Tibial artery (tissue), 4 donors: ENCODE data around the gene MAT2B.

Source experiments
- DNase-seq, 2 donors: peaks; one replicate each; pipeline ENCODE4 v3.0.0-alpha.2; 2019
- H3K27ac ChIP-seq, 2 donors: fragments of 200-600 bp; sonication (generic) in 1 of 2; 1 replicate in 1 of 2; 2 replicates in 1 of 2; pipeline ENCODE4 v1.5.1; 2018 to 2019; ENCODE audit warnings: mild to moderate bottlenecking in 1 of 2
- H3K27me3 ChIP-seq, 2 donors: fragments of 200-600 bp; sonication (generic) in 1 of 2; one replicate each; pipeline versions ENCODE4 v1.5.1 to v1.6.0; 2016 to 2019
- H3K36me3 ChIP-seq, 3 donors: fragments of 200-600 bp; sonication (generic) in 2 of 3; one replicate each; pipeline ENCODE4 v1.5.1; 2016 to 2019; ENCODE audit warnings: mild to moderate bottlenecking in 2 of 3
- H3K4me1 ChIP-seq, 4 donors: fragments of 200-600 bp; sonication (generic) in 2 of 4; 1 replicate in 3 of 4; 2 replicates in 1 of 4; pipeline ENCODE4 v1.5.1; 2016 to 2019
- H3K4me3 ChIP-seq, 2 donors: fragments of 200-600 bp; sonication (generic) in 1 of 2; 1 replicate in 1 of 2; 2 replicates in 1 of 2; pipeline ENCODE4 v1.5.1; 2018 to 2019; ENCODE audit warnings: mild to moderate bottlenecking in 2 of 2
- H3K9me3 ChIP-seq, 3 donors: fragments of 200-600 bp; sonication (generic) in 1 of 3; one replicate each; pipeline ENCODE4 v1.5.1; 2016 to 2019
- CTCF ChIP-seq, 2 experiments: fragments of 200-600 bp in 1 of 2; fragments of 450-650 bp in 1 of 2; IDR thresholded peaks; one replicate each; pipeline ENCODE4 v1.5.1; 2017 to 2019; ENCODE audit warnings: antibody characterized with exemption in 2 of 2, mild to moderate bottlenecking in 1 of 2, moderate library complexity in 1 of 2
- intact Hi-C: fragments of 100-400 bp; cut with DNase I; formaldehyde crosslinking; loops from one replicate; pipeline ENCODE4 v1.15.0; 2023; ENCODE audit warnings: low total_unique reads

Gene MAT2B

GRCh38 chr5:163540696-163541095 is 35.3 kb downstream of the MAT2B start:
- Histone ChIP-seq H3K4me1 (no peaks in the 10 kb centered on the region), H3K27ac (no peak overlapping the region), H3K27me3 (peaks cover 0 to 3% of the 10 kb centered on the region in 2 donors), H3K36me3 (no peaks in the 10 kb centered on the region), H3K9me3 (no peaks in the 10 kb centered on the region), H3K4me3 (no peak overlapping the region)
- intact Hi-C loops: no loop called here
- TF ChIP-seq CTCF (IDR thresholded peaks at IDR 0.05): no peak
- no peak for DNase-seq

DNA sequence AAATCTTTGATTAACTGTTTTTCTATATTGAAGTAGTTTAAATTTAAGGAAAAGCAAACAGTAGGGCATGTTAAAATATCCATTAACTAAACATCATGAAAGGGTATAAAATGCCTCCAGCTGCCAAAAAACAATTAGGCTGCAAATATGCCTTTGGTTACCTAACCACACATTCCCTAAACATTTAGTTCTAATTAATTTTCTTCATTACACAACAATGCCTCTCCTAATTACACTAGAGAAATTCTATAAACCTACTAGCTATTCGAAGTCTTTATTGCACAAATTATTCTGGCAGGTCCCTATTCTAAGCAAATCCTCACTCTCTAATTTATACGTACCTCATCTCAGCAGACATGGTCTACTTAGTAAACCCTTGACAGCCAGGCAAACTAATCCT is 37.4 kb downstream of the MAT2B start:
- no peak for DNase-seq
- H3K27me3 ChIP-seq: peaks cover 0 to 3% of the 10 kb centered on the region in 2 donors
- no peak overlapping the region for H3K4me3 ChIP-seq
- intact Hi-C loops: no loop called here
- H3K4me1 ChIP-seq: no peaks in the 10 kb centered on the region
- H3K36me3 ChIP-seq: no peaks in the 10 kb centered on the region
- H3K27ac ChIP-seq: no peak overlapping the region
- no peak for TF ChIP-seq CTCF (IDR thresholded peaks at IDR 0.05)
- no peaks in the 10 kb centered on the region for H3K9me3 ChIP-seq

DNA sequence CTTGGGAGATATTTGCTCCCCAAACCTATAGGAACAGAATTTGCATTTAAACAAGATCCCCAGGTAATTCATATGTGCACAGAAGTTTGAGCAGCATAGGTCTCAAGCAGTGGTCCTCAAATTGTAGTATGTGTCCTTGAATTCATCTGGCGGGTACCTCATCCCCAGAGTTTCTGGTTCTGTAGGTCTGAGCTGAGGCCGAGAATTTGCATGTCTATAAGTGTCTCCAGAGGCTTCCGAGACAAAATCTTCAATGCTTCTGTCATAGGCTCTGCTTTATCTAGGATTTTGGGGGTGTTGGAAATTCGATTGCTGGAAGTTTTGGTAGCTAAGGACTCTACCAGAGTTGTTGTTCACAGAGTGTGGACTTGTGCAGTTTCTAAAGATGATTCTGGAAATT is 38.6 kb downstream of the MAT2B start:
- TF ChIP-seq CTCF (IDR thresholded peaks at IDR 0.05): no peak

DNA sequence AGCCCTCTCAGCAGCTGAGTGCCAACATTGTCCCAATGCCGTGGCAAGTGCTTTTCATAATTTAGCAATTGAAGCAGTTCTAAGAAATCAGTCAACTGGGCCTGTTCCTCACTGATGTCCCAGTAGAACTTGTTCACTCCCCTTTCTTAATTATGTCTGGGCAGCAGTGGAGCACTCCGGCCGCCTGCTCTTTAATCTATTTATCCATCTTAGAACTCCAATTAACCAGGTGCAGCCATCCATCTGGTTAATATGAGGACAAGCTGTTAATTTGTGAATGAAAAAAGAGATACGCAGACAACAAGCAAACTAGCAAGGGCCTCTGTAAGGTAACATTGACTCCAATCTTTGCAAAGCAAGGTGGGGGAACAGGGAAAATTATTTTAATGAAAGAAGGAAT is 39.4 kb downstream of the MAT2B start:
- Histone ChIP-seq H3K27me3 (peaks cover 0 to 3% of the 10 kb centered on the region in 2 donors), H3K4me1 (no peaks in the 10 kb centered on the region), H3K36me3 (no peaks in the 10 kb centered on the region), H3K27ac (no peak overlapping the region), H3K9me3 (no peaks in the 10 kb centered on the region), H3K4me3 (no peak overlapping the region)
- no peak for DNase-seq
- intact Hi-C loops: no loop called here
- TF ChIP-seq CTCF (IDR thresholded peaks at IDR 0.05): no peak

More for the DNA sequence above, 38.6 kb downstream of the MAT2B start:
- peaks cover 0 to 3% of the 10 kb centered on the region in 2 donors for H3K27me3 ChIP-seq
- H3K9me3 ChIP-seq: no peaks in the 10 kb centered on the region
- no peak for DNase-seq
- H3K27ac ChIP-seq: no peak overlapping the region
- H3K4me3 ChIP-seq: no peak overlapping the region
- intact Hi-C loops: no loop called here
- H3K4me1 ChIP-seq: no peaks in the 10 kb centered on the region
- H3K36me3 ChIP-seq: no peaks in the 10 kb centered on the region

DNA sequence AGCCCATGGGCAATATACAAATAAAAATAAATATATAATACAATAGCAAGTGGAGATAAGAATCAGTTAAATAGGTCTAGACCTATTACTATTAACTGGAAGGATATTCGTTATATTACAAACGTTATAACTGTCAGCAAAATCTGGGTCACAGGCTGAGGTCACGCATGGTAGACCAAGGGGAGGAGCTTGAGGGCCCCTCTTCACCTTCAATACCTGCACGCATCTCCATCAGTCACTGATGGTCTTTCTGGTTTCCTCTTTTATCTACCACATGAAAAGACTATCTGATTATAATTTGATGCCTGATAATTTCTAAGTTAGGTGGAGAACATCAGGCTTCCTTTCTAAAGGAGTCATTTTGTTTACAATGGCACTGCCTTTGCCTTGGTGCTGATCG is 43.2 kb downstream of the MAT2B start:
- TF ChIP-seq CTCF (IDR thresholded peaks at IDR 0.05): no peak
- intact Hi-C loops: no loop called here
- Histone ChIP-seq H3K27ac (no peak overlapping the region), H3K27me3 (peaks cover 0 to under 1% of the 10 kb centered on the region in 2 donors), H3K36me3 (no peaks in the 10 kb centered on the region), H3K4me3 (no peak overlapping the region), H3K9me3 (no peaks in the 10 kb centered on the region), H3K4me1 (no peaks in the 10 kb centered on the region)
- DNase-seq: no peak

- Histone ChIP-seq H3K27me3 (peaks cover 0 to 3% of the 10 kb centered on the region in 2 donors), H3K4me3 (no peak overlapping the region), H3K9me3 (no peaks in the 10 kb centered on the region), H3K36me3 (no peaks in the 10 kb centered on the region), H3K4me1 (no peaks in the 10 kb centered on the region), H3K27ac (no peak overlapping the region)
- DNase-seq: no peak
- no peak for TF ChIP-seq CTCF (IDR thresholded peaks at IDR 0.05)
- intact Hi-C loops: no loop called here
These were observed 45.7 kb downstream of the MAT2B start for GRCh38 chr5:163551156-163551555.
